ENCODE measurements around the gene PAX7. TPM values are rescaled to one million over a fixed set of nuclear protein-coding genes. Genes with fewer than 3 reads are reported as not detected.

The PAX7 gene
- total RNA-seq, 2 donors from 2014 or later: 0.32 TPM; not detected in 1

- 85% methylated on average over 5 of the region's 5 CpGs for WGBS
These were observed 116.3 kb downstream of the PAX7 start for GRCh38 chr1:18746981-18747380.

GRCh38 chr1:18747671-18748070 is 117.0 kb downstream of the PAX7 start:
- Histone ChIP-seq H3K27ac (no peak overlapping the region), H3K4me3 (no peak overlapping the region), H3K36me3 (no peaks in the 10 kb centered on the region), H3K27me3 (replicated peaks; ENCODE audit: insufficient read depth) (peaks cover 6% of the 10 kb centered on the region), H3K4me1 (replicated peaks) (no peaks in the 10 kb centered on the region), H3K9me3 (no peaks in the 10 kb centered on the region)
- no peak for DNase-seq (ENCODE audit: low spot score)
- intact Hi-C loops (cut with DNase I): no loop called here
- 65% methylated on average over 5 of the region's 5 CpGs for WGBS
- no peak for TF ChIP-seq CTCF (IDR thresholded peaks at IDR 0.05)
- TF ChIP-seq POLR2A (IDR thresholded peaks at IDR 0.05): no peak
- TF ChIP-seq POLR2AphosphoS5 (IDR thresholded peaks at IDR 0.05): no peak

More at GRCh38 chr1:18746981-18747380, 116.3 kb downstream of the PAX7 start:
- Histone ChIP-seq H3K27ac (no peak overlapping the region), H3K4me1 (replicated peaks) (no peaks in the 10 kb centered on the region), H3K9me3 (no peaks in the 10 kb centered on the region), H3K4me3 (no peak overlapping the region), H3K27me3 (replicated peaks; ENCODE audit: insufficient read depth) (peaks cover 6% of the 10 kb centered on the region), H3K36me3 (no peaks in the 10 kb centered on the region)
- TF ChIP-seq POLR2A (IDR thresholded peaks at IDR 0.05) (no peak), POLR2AphosphoS5 (IDR thresholded peaks at IDR 0.05) (no peak), CTCF (IDR thresholded peaks at IDR 0.05) (no peak)
- intact Hi-C loops (cut with DNase I): no loop called here
- DNase-seq (ENCODE audit: low spot score): no peak

- peaks cover 6% of the 10 kb centered on the region for H3K27me3 ChIP-seq (replicated peaks; ENCODE audit: insufficient read depth)
- H3K36me3 ChIP-seq: no peaks in the 10 kb centered on the region
- no peaks in the 10 kb centered on the region for H3K4me1 ChIP-seq (replicated peaks)
- H3K4me3 ChIP-seq: no peak overlapping the region
- H3K9me3 ChIP-seq: no peaks in the 10 kb centered on the region
- TF ChIP-seq CTCF (IDR thresholded peaks at IDR 0.05): no peak
- no peak for TF ChIP-seq POLR2A (IDR thresholded peaks at IDR 0.05)
- TF ChIP-seq POLR2AphosphoS5 (IDR thresholded peaks at IDR 0.05): no peak
- no peak for DNase-seq (ENCODE audit: low spot score)
- intact Hi-C loops (cut with DNase I): no loop called here
- no peak overlapping the region for H3K27ac ChIP-seq
- 62% methylated on average over 10 of the region's 10 CpGs for WGBS
These were observed 117.8 kb downstream of the PAX7 start for GRCh38 chr1:18748435-18748834.

GRCh38 chr1:18749569-18749968 is 118.9 kb downstream of the PAX7 start:
- Histone ChIP-seq H3K27ac (no peak overlapping the region), H3K4me3 (no peak overlapping the region), H3K36me3 (no peaks in the 10 kb centered on the region), H3K27me3 (replicated peaks; ENCODE audit: insufficient read depth) (peaks cover 6% of the 10 kb centered on the region), H3K4me1 (replicated peaks) (no peaks in the 10 kb centered on the region), H3K9me3 (no peaks in the 10 kb centered on the region)
- TF ChIP-seq CTCF (IDR thresholded peaks at IDR 0.05) (no peak), POLR2AphosphoS5 (IDR thresholded peaks at IDR 0.05) (no peak), POLR2A (IDR thresholded peaks at IDR 0.05) (no peak)
- intact Hi-C loops (cut with DNase I): no loop called here
- no peak for DNase-seq (ENCODE audit: low spot score)

GRCh38 chr1:18750600-18750999 is 120.0 kb downstream of the PAX7 start:
- Histone ChIP-seq H3K4me3 (no peak overlapping the region), H3K27ac (no peak overlapping the region), H3K9me3 (no peaks in the 10 kb centered on the region), H3K36me3 (no peaks in the 10 kb centered on the region), H3K4me1 (replicated peaks) (no peaks in the 10 kb centered on the region), H3K27me3 (replicated peaks; ENCODE audit: insufficient read depth) (peaks cover 4% of the 10 kb centered on the region)
- intact Hi-C loops (cut with DNase I): no loop called here
- no peak for DNase-seq (ENCODE audit: low spot score)
- TF ChIP-seq POLR2A (IDR thresholded peaks at IDR 0.05): no peak
- TF ChIP-seq CTCF (IDR thresholded peaks at IDR 0.05): no peak
- no peak for TF ChIP-seq POLR2AphosphoS5 (IDR thresholded peaks at IDR 0.05)
- 87% methylated on average over 2 of the region's 2 CpGs for WGBS

Measured in prostate gland (tissue), 2 donors.